ENCODE results near the gene AP2A2. TPM values are rescaled to one million over a fixed set of nuclear protein-coding genes. Genes with fewer than 3 reads are reported as not detected.

Gene AP2A2
- polyA plus RNA-seq, 1 donor from 2014 or later = 7.1 TPM

DNA sequence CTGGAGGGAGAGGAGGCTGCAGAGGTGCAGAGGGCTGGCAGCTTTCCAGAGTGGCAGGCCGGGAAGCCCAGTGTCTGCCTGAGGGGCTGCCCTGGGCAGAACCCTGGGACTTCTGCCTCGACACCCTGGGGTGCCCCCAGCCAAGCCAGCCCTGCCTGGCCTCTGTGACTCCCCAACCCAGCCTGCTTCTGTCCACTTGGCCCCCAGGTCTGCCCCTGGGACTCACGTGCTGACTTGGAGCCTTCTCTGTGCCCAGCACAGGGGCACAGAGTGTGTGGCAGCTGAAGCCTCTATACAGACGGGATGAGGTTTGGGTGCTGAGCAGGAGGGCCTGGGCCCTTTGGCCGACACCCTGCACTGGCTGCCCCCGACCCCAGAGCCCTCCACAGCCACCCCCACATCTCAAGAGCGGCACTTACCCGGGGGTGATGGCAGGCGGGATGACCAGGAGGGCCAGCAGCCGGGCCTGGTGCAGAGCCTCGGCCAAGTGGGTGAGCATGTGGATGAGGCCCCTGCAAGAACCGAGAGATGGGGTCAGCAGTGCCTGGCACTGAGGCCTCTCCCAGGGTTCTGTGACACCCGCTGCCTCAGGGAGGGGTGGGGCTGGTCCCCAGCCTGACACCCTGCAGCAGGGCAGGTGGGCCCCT, 32.5 kb upstream of the AP2A2 start:
- Mint-ChIP-seq H3K36me3 (peaks cover 2% of the 10 kb centered on the region), H3K27ac (peak overlapping the region in 1 of 3 donors; percentile 19), H3K9me3 (no peaks in the 10 kb centered on the region), H3K27me3 (no peaks in the 10 kb centered on the region), H3K4me1 (no peaks in the 10 kb centered on the region), H3K4me3 (no peak overlapping the region)

GRCh38 chr11:894575-895201, 31.0 kb upstream of the AP2A2 start:
- H3K4me1 Mint-ChIP-seq = no peaks in the 10 kb centered on the region
- no peaks in the 10 kb centered on the region for H3K27me3 Mint-ChIP-seq
- H3K27ac Mint-ChIP-seq = no peak overlapping the region
- no peaks in the 10 kb centered on the region for H3K36me3 Mint-ChIP-seq
- H3K4me3 Mint-ChIP-seq = no peak overlapping the region
- no peaks in the 10 kb centered on the region for H3K9me3 Mint-ChIP-seq

DNA sequence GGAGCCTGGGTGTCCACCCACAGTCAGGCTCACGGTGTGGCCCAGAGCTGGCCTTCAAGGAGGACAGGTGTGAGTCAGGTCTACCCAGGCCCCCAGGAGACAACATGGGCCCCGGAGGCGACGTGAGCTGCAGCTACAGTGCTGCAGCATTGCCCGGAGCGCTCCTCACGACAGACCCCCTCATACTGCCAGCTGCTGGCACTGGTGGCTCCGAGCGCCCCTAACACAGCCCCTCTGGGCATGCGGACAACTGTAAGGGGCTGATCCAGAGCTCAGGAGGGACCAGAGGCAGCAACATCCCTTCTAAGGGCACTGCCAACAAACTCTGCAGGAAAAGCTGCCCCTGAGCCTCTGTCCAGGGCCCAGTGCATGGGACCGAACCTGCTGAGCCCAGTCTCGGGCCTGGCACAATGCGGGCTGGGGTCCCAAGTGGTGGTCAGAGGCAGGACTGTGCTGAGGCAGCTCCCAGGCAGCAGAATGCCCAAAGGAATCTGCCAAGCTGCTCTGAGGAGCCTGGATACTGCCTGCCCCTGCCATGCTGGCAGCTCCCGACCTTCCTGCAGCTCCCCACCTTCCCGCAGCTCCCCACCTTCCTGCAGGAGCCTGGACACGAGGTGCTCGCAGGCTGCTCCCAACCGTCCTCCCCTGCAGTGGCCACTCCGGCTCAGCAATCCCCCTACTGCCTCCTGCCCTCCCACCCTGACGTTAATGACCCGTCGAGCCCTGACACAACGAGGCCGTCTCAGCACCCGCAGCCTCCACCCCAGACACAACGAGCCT, 30.1 kb upstream of the AP2A2 start:
- no peaks in the 10 kb centered on the region for H3K9me3 Mint-ChIP-seq
- H3K27ac Mint-ChIP-seq = no peak overlapping the region
- H3K4me1 Mint-ChIP-seq = no peaks in the 10 kb centered on the region
- H3K4me3 Mint-ChIP-seq = no peak overlapping the region
- no peaks in the 10 kb centered on the region for H3K27me3 Mint-ChIP-seq
- H3K36me3 Mint-ChIP-seq = no peaks in the 10 kb centered on the region

- Mint-ChIP-seq H3K27me3 (no peaks in the 10 kb centered on the region), H3K27ac (no peak overlapping the region), H3K36me3 (no peaks in the 10 kb centered on the region), H3K4me1 (peaks cover 0 to 3% (median 0%) of the 10 kb centered on the region in 3 donors), H3K9me3 (no peaks in the 10 kb centered on the region), H3K4me3 (no peak overlapping the region)
Observed at GRCh38 chr11:897253-898142, 28.2 kb upstream of the AP2A2 start.

DNA sequence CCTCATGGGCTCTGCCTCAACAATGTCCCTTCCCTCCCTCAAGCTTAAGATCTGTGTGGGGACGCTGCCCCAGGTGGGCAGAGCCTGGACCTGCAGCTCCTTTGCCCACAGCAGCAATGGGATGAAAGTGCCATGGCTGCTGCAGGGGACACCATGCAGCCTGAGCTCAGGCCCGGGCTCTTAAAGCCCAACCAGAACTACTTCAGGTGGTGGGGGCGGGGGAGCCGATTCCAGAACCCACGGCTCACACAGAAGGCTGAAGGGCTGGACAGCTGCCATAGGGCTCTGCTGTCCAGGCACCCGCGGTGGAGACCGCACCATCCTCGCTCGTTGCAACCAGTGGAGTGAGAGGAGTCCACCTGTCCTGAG, 27.5 kb upstream of the AP2A2 start:
- no peak overlapping the region for H3K4me3 Mint-ChIP-seq
- H3K27ac Mint-ChIP-seq = no peak overlapping the region
- H3K4me1 Mint-ChIP-seq = peaks cover 0 to 3% (median 0%) of the 10 kb centered on the region in 3 donors
- no peaks in the 10 kb centered on the region for H3K27me3 Mint-ChIP-seq
- H3K36me3 Mint-ChIP-seq = no peaks in the 10 kb centered on the region
- H3K9me3 Mint-ChIP-seq = no peaks in the 10 kb centered on the region

DNA sequence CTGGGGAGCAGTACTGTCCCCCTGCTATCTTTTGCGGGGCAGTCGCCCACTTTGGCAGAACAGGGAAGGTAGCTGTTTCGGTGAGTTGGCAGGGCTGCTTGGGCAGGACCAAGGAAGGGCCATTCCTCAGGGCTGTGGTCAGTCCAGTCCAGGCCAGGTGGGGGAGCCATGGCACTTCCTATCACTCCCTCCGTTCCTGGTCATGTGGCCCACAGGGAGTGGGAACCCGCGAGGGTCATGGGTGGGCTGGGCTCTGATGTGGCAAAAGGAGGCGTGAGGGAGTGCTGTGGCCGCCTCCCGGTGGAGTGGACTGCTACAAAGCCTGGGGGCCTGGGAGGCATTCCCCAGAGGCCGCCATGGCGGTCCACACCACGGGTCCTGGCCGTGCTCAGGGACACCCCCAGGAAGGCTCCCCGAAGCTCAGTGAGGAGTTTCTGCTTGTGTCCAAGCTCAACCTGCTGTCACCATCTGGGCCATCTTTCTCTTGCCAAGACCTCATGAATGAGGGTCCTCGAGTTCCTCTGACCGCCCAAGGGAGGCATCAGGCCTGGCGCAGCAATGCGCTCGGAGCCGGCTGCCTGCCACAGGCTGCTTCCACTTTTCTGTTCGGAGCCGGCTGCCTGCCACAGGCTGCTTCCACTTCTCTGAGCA, 27.0 kb upstream of the AP2A2 start:
- Mint-ChIP-seq H3K27me3 (no peaks in the 10 kb centered on the region), H3K36me3 (no peaks in the 10 kb centered on the region), H3K4me3 (no peak overlapping the region), H3K27ac (no peak overlapping the region), H3K4me1 (peaks cover 0 to 3% (median 0%) of the 10 kb centered on the region in 3 donors), H3K9me3 (no peaks in the 10 kb centered on the region)

GRCh38 chr11:899724-900123, 25.9 kb upstream of the AP2A2 start:
- Mint-ChIP-seq H3K27me3 (no peaks in the 10 kb centered on the region), H3K4me1 (peaks cover 0 to 3% (median 0%) of the 10 kb centered on the region in 3 donors)

GRCh38 chr11:900545-900944, 25.1 kb upstream of the AP2A2 start:
- Mint-ChIP-seq H3K27ac (no peak overlapping the region), H3K4me1 (peaks cover 0 to 3% (median 0%) of the 10 kb centered on the region in 3 donors), H3K36me3 (peaks cover 4% of the 10 kb centered on the region), H3K4me3 (peak overlapping the region in 1 of 4 donors; percentile 44), H3K9me3 (no peaks in the 10 kb centered on the region), H3K27me3 (no peaks in the 10 kb centered on the region)

More at GRCh38 chr11:899724-900123, 25.9 kb upstream of the AP2A2 start:
- Mint-ChIP-seq H3K9me3 (no peaks in the 10 kb centered on the region), H3K36me3 (peaks cover 2% of the 10 kb centered on the region), H3K27ac (no peak overlapping the region), H3K4me3 (no peak overlapping the region)

DNA sequence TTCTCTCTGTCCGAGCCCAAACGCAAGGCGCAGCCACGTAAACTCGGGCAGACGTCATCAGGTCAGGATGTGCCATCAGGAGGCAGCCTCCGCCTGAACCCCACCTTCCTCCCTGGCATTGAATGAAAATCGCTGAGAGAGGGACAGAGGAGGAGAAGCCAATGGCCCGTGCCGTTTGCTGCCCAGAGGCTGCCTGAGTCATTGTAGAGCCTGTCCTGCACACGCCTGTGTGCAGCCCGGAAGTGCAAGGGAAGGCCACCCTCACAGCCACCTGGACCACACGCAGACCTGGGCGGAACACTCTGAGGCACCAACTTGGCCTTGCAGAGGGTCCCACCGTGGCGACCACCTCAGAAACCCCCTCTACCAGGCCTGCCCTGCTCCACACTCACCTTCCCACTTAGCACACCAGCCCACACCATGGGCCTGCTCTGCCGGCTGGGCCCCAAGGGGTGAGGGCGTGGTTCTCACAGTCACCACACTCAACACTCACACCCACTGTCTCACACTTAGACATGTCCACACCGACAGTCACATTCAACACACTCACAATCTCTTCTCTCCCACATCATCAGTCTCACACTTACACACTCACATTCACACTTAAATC, 24.1 kb upstream of the AP2A2 start:
- no peak overlapping the region for H3K27ac Mint-ChIP-seq
- no peak overlapping the region for H3K4me3 Mint-ChIP-seq
- no peaks in the 10 kb centered on the region for H3K27me3 Mint-ChIP-seq
- peaks cover 4% of the 10 kb centered on the region for H3K36me3 Mint-ChIP-seq
- peaks cover 0 to 5% (median 0%) of the 10 kb centered on the region in 3 donors for H3K4me1 Mint-ChIP-seq
- H3K9me3 Mint-ChIP-seq = no peaks in the 10 kb centered on the region

DNA sequence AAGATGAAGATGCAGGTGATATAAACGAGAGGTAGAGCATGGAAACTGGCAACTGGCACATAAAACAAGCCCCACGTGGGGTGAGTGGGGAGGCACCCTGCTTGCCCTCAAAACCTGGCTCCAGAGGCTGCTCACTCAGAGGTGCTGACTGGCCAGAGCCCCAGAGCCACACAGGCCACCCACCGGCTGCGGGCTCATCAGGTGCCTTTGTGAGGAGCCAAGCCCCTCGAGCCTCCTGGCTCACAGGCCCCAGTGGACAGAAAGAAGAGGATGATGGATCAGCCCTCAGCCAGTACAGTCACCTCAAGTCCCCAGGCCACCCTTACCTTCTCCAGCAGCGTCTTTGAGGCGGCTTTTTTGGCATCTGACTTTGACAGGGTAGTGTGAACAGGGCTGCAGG, 21.3 kb upstream of the AP2A2 start:
- H3K36me3 Mint-ChIP-seq = peaks cover 6% of the 10 kb centered on the region

GRCh38 chr11:905952-906351, 19.7 kb upstream of the AP2A2 start:
- Mint-ChIP-seq H3K27ac (no peak overlapping the region), H3K9me3 (no peaks in the 10 kb centered on the region), H3K27me3 (no peaks in the 10 kb centered on the region)

More for the DNA sequence above, 21.3 kb upstream of the AP2A2 start:
- Mint-ChIP-seq H3K4me1 (peaks cover 4 to 12% (median 5%) of the 10 kb centered on the region in 3 donors), H3K9me3 (no peaks in the 10 kb centered on the region), H3K27me3 (no peaks in the 10 kb centered on the region), H3K4me3 (no peak overlapping the region), H3K27ac (no peak overlapping the region)

GRCh38 chr11:907668-908067, 18.0 kb upstream of the AP2A2 start:
- no peaks in the 10 kb centered on the region for H3K9me3 Mint-ChIP-seq
- peaks cover 5 to 17% (median 6%) of the 10 kb centered on the region in 3 donors for H3K4me1 Mint-ChIP-seq
- no peaks in the 10 kb centered on the region for H3K27me3 Mint-ChIP-seq
- no peak overlapping the region for H3K27ac Mint-ChIP-seq
- H3K4me3 Mint-ChIP-seq = peak overlapping the region in 1 of 4 donors; percentile 80
- peaks cover 6% of the 10 kb centered on the region for H3K36me3 Mint-ChIP-seq

More at GRCh38 chr11:905952-906351, 19.7 kb upstream of the AP2A2 start:
- Mint-ChIP-seq H3K4me3 (peak overlapping the region in 1 of 4 donors; percentile 21), H3K36me3 (peaks cover 6% of the 10 kb centered on the region), H3K4me1 (peaks cover 5 to 14% (median 6%) of the 10 kb centered on the region in 3 donors)

GRCh38 chr11:908273-908672, 17.4 kb upstream of the AP2A2 start:
- H3K9me3 Mint-ChIP-seq = no peaks in the 10 kb centered on the region
- H3K4me1 Mint-ChIP-seq = peaks cover 5 to 17% (median 6%) of the 10 kb centered on the region in 3 donors
- H3K27me3 Mint-ChIP-seq = no peaks in the 10 kb centered on the region
- peaks cover 6% of the 10 kb centered on the region for H3K36me3 Mint-ChIP-seq
- H3K4me3 Mint-ChIP-seq = peak overlapping the region in 3 of 4 donors; percentile 41 to 85 (median 80)
- H3K27ac Mint-ChIP-seq = peak overlapping the region in 1 of 3 donors; percentile 16

- peak overlapping the region in 2 of 3 donors; percentile 46 to 48 for H3K27ac Mint-ChIP-seq
- peaks cover 3% of the 10 kb centered on the region for H3K36me3 Mint-ChIP-seq
- no peaks in the 10 kb centered on the region for H3K9me3 Mint-ChIP-seq
- H3K4me3 Mint-ChIP-seq = peak overlapping the region; percentile 80 to 92 (median 86)
- peaks cover 5 to 17% (median 6%) of the 10 kb centered on the region in 3 donors for H3K4me1 Mint-ChIP-seq
- H3K27me3 Mint-ChIP-seq = no peaks in the 10 kb centered on the region
Observed at GRCh38 chr11:909406-909805, 16.3 kb upstream of the AP2A2 start.

Data from IgD-negative memory B cell (primary cell).